ENCODE results near the gene CCDC85C.

CCDC85C gene

DNA sequence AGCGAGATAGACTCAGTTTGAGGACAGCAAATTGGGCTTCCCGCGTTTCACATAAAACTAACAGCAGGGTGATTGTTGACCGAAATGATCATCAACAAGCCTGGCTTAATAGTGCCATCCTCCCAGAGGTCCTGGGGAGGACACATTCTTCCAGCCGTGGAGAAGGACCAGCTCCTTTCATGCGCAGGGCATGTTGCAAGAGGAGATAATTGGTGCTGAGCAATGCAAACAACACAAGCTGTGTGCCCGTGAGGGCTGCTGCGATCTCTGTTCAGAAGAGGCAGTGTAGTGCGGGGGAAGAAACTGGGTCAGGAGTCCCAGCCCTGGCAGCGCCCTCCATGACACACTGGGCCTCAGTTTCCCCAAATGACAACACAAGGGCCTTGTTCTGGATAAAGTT, 54.3 kb downstream of the CCDC85C start:
- no peak for DNase-seq (ENCODE audit: low read depth)
- H3K4me3 ChIP-seq (ENCODE audit: control insufficient read depth, low read depth, low read length) = no peak overlapping the region
- TF ChIP-seq, protein P1, sequence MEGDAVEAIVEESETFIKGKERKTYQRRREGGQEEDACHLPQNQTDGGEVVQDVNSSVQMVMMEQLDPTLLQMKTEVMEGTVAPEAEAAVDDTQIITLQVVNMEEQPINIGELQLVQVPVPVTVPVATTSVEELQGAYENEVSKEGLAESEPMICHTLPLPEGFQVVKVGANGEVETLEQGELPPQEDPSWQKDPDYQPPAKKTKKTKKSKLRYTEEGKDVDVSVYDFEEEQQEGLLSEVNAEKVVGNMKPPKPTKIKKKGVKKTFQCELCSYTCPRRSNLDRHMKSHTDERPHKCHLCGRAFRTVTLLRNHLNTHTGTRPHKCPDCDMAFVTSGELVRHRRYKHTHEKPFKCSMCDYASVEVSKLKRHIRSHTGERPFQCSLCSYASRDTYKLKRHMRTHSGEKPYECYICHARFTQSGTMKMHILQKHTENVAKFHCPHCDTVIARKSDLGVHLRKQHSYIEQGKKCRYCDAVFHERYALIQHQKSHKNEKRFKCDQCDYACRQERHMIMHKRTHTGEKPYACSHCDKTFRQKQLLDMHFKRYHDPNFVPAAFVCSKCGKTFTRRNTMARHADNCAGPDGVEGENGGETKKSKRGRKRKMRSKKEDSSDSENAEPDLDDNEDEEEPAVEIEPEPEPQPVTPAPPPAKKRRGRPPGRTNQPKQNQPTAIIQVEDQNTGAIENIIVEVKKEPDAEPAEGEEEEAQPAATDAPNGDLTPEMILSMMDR (IDR thresholded peaks at IDR 0.05; ENCODE audit: control insufficient read depth, insufficient read depth, low read depth, low read length, missing control alignments) = no peak

DNA sequence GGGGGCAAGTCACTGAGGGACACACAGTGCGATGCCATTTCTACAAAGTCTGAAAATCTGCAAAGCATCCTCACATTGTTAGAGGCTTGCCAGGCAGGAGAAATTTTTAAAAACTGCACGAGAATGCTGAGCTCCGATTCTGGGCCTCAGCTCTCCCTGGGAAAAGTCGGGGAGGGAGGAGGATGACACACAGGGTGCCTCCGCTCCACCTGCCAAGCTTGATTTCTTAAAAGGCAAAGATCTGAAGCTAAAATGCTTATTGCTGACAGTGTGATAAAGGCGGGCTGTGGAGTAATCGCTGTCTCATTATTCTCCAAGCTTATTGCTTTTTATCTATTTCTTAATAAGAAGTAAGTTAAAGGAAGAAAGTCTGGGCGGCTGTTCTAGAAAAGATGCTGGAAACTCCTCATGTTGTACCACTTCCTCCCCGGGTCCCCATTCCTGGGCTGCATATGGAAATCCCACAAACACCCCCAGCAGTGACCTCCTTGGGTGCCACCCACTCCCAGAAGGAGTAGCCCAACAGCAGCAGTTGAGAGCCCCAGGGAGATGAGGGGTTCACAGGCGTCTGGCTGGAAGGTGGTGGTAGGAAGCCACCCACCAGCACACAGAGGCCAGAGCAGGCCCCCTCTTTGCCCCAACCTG, 55.0 kb downstream of the CCDC85C start:
- H3K4me3 ChIP-seq (ENCODE audit: control insufficient read depth, low read depth, low read length) = no peak overlapping the region
- TF ChIP-seq, protein P1 (IDR thresholded peaks at IDR 0.05; ENCODE audit: control insufficient read depth, insufficient read depth, low read depth, low read length, missing control alignments) = no peak
- DNase-seq (ENCODE audit: low read depth) = no peak

DNA sequence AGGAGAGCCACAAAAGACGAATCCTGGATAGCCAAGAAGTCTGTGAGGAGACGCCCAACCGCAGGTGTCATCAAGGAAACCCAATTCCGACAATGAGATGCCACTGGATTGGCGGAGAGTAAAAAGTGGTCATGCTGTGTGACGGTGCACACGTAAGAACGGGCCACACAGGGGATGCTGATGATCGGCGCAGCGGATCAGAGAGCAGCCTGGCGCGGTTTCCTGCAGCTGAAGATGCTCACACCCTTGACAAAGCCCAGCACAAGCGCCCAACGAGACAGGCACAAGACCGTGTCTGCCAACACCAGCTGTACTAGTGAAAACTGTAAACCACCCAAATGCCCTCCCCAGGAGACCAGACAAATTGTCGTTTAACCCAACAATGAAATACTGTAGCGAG, 55.8 kb downstream of the CCDC85C start:
- H3K4me3 ChIP-seq (ENCODE audit: control insufficient read depth, low read depth, low read length) = no peak overlapping the region
- TF ChIP-seq, protein P1 (IDR thresholded peaks at IDR 0.05; ENCODE audit: control insufficient read depth, insufficient read depth, low read depth, low read length, missing control alignments) = no peak
- no peak for DNase-seq (ENCODE audit: low read depth)

DNA sequence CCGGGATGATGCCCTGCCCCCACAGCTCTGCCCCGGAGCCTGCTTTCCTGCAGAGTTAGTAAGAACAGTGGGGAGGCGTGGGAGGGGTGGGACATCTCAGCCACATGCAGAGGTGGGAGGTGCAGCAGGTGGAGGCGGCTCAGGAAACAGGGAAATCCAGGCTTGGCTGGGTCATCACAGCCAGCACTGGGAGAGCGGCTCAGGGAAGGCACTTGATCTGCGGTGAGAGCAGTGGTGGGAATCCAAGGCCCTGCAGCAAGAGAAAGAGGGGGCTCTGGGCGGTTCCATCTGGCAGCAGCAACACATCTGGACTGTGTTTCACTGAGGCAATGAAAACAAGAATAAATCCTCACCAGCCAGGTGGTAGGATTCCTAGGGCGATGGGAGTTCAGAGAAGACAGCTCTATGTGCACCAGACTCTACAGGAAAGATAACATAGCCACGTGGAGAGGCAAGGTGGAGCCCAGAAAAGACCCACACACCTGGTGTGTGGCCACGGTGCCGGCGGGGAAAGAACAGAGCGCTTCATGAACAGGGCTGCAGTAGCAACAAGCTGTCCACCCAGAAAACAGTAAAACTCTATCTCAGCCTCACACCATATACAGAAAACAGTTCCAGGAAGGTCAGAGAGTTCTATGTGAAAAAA, 57.6 kb downstream of the CCDC85C start:
- TF ChIP-seq, protein P1 (IDR thresholded peaks at IDR 0.05; ENCODE audit: control insufficient read depth, insufficient read depth, low read depth, low read length, missing control alignments) = no peak
- no peak for DNase-seq (ENCODE audit: low read depth)
- H3K4me3 ChIP-seq (ENCODE audit: control insufficient read depth, low read depth, low read length) = no peak overlapping the region

DNA sequence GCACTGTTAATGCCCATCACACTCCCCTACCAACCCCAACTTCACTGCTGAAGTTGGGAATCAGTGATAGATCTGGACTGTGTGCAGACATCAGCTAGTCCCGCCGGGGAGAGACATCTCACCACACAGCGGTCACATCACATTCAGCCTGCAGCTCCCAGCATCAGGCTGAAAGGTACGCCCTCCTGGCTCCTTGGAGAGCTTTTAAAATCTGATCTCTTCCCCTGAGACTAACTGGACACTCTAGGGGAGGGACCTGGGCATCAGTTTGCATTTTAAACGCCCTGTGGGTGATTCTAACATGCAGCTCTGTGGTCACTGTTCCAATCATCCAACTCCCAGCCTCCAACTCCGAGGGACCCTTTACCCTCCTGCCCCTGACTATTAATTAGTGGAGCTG, 58.4 kb downstream of the CCDC85C start:
- TF ChIP-seq, protein P1 (IDR thresholded peaks at IDR 0.05; ENCODE audit: control insufficient read depth, insufficient read depth, low read depth, low read length, missing control alignments) = no peak
- DNase-seq (ENCODE audit: low read depth) = no peak
- no peak overlapping the region for H3K4me3 ChIP-seq (ENCODE audit: control insufficient read depth, low read depth, low read length)

DNA sequence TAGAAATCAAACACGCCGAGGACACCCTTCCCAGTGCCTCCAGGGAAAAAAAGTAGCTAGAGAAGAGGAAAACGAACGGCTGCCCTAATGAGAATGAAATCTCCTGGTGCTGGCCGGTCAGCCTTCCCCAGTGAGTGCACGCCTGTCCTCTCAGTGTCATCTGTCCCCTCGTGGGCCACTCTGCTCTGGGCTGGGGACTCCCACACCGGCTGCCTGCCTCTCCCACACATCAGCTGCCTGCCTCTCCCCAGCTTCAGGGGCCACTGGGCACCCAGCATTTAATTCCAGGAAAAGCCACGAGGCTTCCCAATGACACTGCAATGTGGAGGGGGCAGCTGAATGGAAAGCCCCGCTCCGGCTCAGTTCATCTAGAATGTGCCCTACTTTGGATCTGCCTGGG, 59.0 kb downstream of the CCDC85C start:
- TF ChIP-seq, protein P1 (IDR thresholded peaks at IDR 0.05; ENCODE audit: control insufficient read depth, insufficient read depth, low read depth, low read length, missing control alignments) = no peak
- no peak for DNase-seq (ENCODE audit: low read depth)
- no peak overlapping the region for H3K4me3 ChIP-seq (ENCODE audit: control insufficient read depth, low read depth, low read length)
